Measurements from ENCODE around the gene HIVEP3.
A peak's percentile ranks its signal among the peaks of the same experiment; 100 is the strongest.
"Not testable (repeated sequence)": the region's sequence is repeated elsewhere in the genome, so short reads cannot be mapped to it uniquely, and the experiment has no call there.

HIVEP3 gene

GRCh38 chr1:41918450-41919043 is at the start of gene HIVEP3:
TSS of gene HIVEP3 (minus strand) at chr1:41918922.
- DNase-seq (ENCODE audit: low read depth in 2 of 2): no peak

GRCh38 chr1:41964400-41964799 is 45.7 kb upstream of the HIVEP3 start:
- DNase-seq (ENCODE audit: low read depth in 2 of 2): no peak

- no peak for DNase-seq (ENCODE audit: low read depth in 2 of 2)
Observed at GRCh38 chr1:41963636-41964035, 44.9 kb upstream of the HIVEP3 start.

- DNase-seq (ENCODE audit: low read depth in 2 of 2): no peak
Observed at GRCh38 chr1:41958015-41958673, 39.4 kb upstream of the HIVEP3 start.

- DNase-seq (ENCODE audit: low read depth in 2 of 2): peak in 1 of 2 experiments; percentile 13
Observed at GRCh38 chr1:41957568-41957967, 38.8 kb upstream of the HIVEP3 start.

- DNase-seq (ENCODE audit: low read depth in 2 of 2): peak; percentile 82 to 86
Observed at GRCh38 chr1:41955461-41956159, 36.9 kb upstream of the HIVEP3 start.

GRCh38 chr1:41954533-41954944 is 35.8 kb upstream of the HIVEP3 start:
- peak; percentile 69 to 70 for DNase-seq (ENCODE audit: low read depth in 2 of 2)

GRCh38 chr1:41953291-41953690 is 34.6 kb upstream of the HIVEP3 start:
- DNase-seq (ENCODE audit: low read depth in 2 of 2): no peak

GRCh38 chr1:41952208-41952607 is 33.5 kb upstream of the HIVEP3 start:
- no peak for DNase-seq (ENCODE audit: low read depth in 2 of 2)

GRCh38 chr1:41951492-41951891 is 32.8 kb upstream of the HIVEP3 start:
- not testable (repeated sequence) for DNase-seq (ENCODE audit: low read depth in 2 of 2)

- no peak for DNase-seq (ENCODE audit: low read depth in 2 of 2)
Observed at GRCh38 chr1:41950820-41951219, 32.1 kb upstream of the HIVEP3 start.

GRCh38 chr1:41945946-41946345 is 27.2 kb upstream of the HIVEP3 start:
- DNase-seq (ENCODE audit: low read depth in 2 of 2): not testable (repeated sequence)

GRCh38 chr1:41943717-41944116 is 25.0 kb upstream of the HIVEP3 start:
- no peak for DNase-seq (ENCODE audit: low read depth in 2 of 2)

- DNase-seq (ENCODE audit: low read depth in 2 of 2): no peak
Observed at GRCh38 chr1:41942278-41942677, 23.6 kb upstream of the HIVEP3 start.

- no peak for DNase-seq (ENCODE audit: low read depth in 2 of 2)
Observed at GRCh38 chr1:41941381-41941780, 22.7 kb upstream of the HIVEP3 start.

- no peak for DNase-seq (ENCODE audit: low read depth in 2 of 2)
Observed at GRCh38 chr1:41939194-41939593, 20.5 kb upstream of the HIVEP3 start.

GRCh38 chr1:41936107-41936506 is 17.4 kb upstream of the HIVEP3 start:
- DNase-seq (ENCODE audit: low read depth in 2 of 2): peak in 1 of 2 experiments; percentile 14

- DNase-seq (ENCODE audit: low read depth in 2 of 2): peak in 1 of 2 experiments; percentile 17
Observed at GRCh38 chr1:41935226-41935625, 16.5 kb upstream of the HIVEP3 start.

GRCh38 chr1:41933106-41933505 is 14.4 kb upstream of the HIVEP3 start:
- no peak for DNase-seq (ENCODE audit: low read depth in 2 of 2)

- DNase-seq (ENCODE audit: low read depth in 2 of 2): no peak
Observed at GRCh38 chr1:41931578-41931977, 12.9 kb upstream of the HIVEP3 start.

GRCh38 chr1:41927118-41927517 is 8.4 kb upstream of the HIVEP3 start:
- no peak for DNase-seq (ENCODE audit: low read depth in 2 of 2)

GRCh38 chr1:41925712-41926111 is 7.0 kb upstream of the HIVEP3 start:
- no peak for DNase-seq (ENCODE audit: low read depth in 2 of 2)

GRCh38 chr1:41924911-41925310 is 6.2 kb upstream of the HIVEP3 start:
- DNase-seq (ENCODE audit: low read depth in 2 of 2): no peak

Data from fibroblast of skin of left quadriceps (primary cell).